ENCODE measurements around the gene KCNH4.
A peak's percentile ranks its signal among the peaks of the same experiment; 100 is the strongest.

The KCNH4 gene

GRCh38 chr17:42117397-42118125 is 63.4 kb downstream of the KCNH4 start:
- DNase-seq (ENCODE audit: low spot score): no peak

- DNase-seq (ENCODE audit: low spot score): peak; percentile 82
Observed at GRCh38 chr17:42116705-42117396, 64.1 kb downstream of the KCNH4 start.

- DNase-seq (ENCODE audit: low spot score): no peak
Observed at GRCh38 chr17:42114118-42114517, 66.8 kb downstream of the KCNH4 start.

GRCh38 chr17:42113293-42114069 is 67.5 kb downstream of the KCNH4 start:
- DNase-seq (ENCODE audit: low spot score): no peak

GRCh38 chr17:42112552-42113176 is 68.3 kb downstream of the KCNH4 start, which contains the start of gene DHX58:
Gene DHX58, minus strand, starts transcription at chr17:42112714. Its CDS starts 822 bp downstream, at chr17:42111892.
- no peak for DNase-seq (ENCODE audit: low spot score)

GRCh38 chr17:42111871-42112551 is 68.9 kb downstream of the KCNH4 start:
- no peak for DNase-seq (ENCODE audit: low spot score)

GRCh38 chr17:42111265-42111636 is 69.7 kb downstream of the KCNH4 start:
- DNase-seq (ENCODE audit: low spot score): no peak

GRCh38 chr17:42110301-42111264 is 70.4 kb downstream of the KCNH4 start:
- no peak for DNase-seq (ENCODE audit: low spot score)

- DNase-seq (ENCODE audit: low spot score): no peak
Observed at GRCh38 chr17:42109086-42109485, 71.9 kb downstream of the KCNH4 start.

- peak; percentile 88 for DNase-seq (ENCODE audit: low spot score)
Observed at GRCh38 chr17:42107597-42108576, 73.1 kb downstream of the KCNH4 start.

- no peak for DNase-seq (ENCODE audit: low spot score)
Observed at GRCh38 chr17:42107124-42107523, 73.8 kb downstream of the KCNH4 start.
